Effector memory CD8-positive, alpha-beta T cell (primary cell): Measurements from ENCODE around the gene CISD1.

Experiments used
- ATAC-seq: fragments of 150-1000 bp; cut with Tn5 transposase; replicated peaks from 2 replicates; pipeline ENCODE4 v1.10.0; 2021; ENCODE audit warnings: mild to moderate bottlenecking, moderate library complexity
- DNase-seq, 3 experiments: peaks; one replicate each; pipeline ENCODE4 v3.0.0; 2021
- H3K27ac Mint-ChIP-seq, 2 donors: one replicate each; pipeline ENCODE4 v1.8.0; 2022; ENCODE audit warnings: mild to moderate bottlenecking in 2 of 2, mixed read lengths in 2 of 2, moderate library complexity in 2 of 2
- H3K27me3 Mint-ChIP-seq, 2 donors: one replicate each; pipeline ENCODE4 v1.8.0; 2022; ENCODE audit warnings: mixed read lengths in 2 of 2
- H3K36me3 Mint-ChIP-seq: one replicate; pipeline ENCODE4 v1.8.0; 2022; ENCODE audit warnings: mild to moderate bottlenecking, moderate library complexity, mixed read lengths; ENCODE audit not compliant: insufficient read depth
- H3K4me1 Mint-ChIP-seq, 2 donors: one replicate each; pipeline ENCODE4 v1.8.0; 2022; ENCODE audit warnings: low read depth in 2 of 2, mixed read lengths in 2 of 2
- H3K4me3 Mint-ChIP-seq, 2 donors: one replicate each; pipeline ENCODE4 v1.8.0; 2022; ENCODE audit warnings: mild to moderate bottlenecking in 2 of 2, mixed read lengths in 2 of 2, moderate library complexity in 2 of 2
- H3K9me3 Mint-ChIP-seq, 2 donors: one replicate each; pipeline ENCODE4 v1.8.0; 2022; ENCODE audit warnings: mixed read lengths in 2 of 2

The CISD1 gene

GRCh38 chr10:58334817-58335305 is 65.9 kb downstream of the CISD1 start, which contains the start of gene UBE2D1:
TSS of gene UBE2D1 (plus strand) at chr10:58335006. CDS start at chr10:58335202, 196 bp downstream.
- Mint-ChIP-seq H3K27ac (peak within 1 kb of the TSS; percentile 84 to 91), H3K27me3 (peaks cover 0 to 6% of the 10 kb centered on the region in 2 donors), H3K36me3 (no peaks in the 10 kb centered on the region), H3K9me3 (no peaks in the 10 kb centered on the region), H3K4me1 (peaks cover 23 to 24% of the 10 kb centered on the region in 2 donors), H3K4me3 (peak within 1 kb of the TSS; percentile 89)
- ATAC-seq (peak; percentile 97), DNase-seq (peak; percentile 67 to 69 (median 68))

- no peaks in the 10 kb centered on the region for H3K9me3 Mint-ChIP-seq
- ATAC-seq (peak; percentile 46), DNase-seq (no peak)
- no peaks in the 10 kb centered on the region for H3K36me3 Mint-ChIP-seq
- peaks cover 0 to 6% of the 10 kb centered on the region in 2 donors for H3K27me3 Mint-ChIP-seq
- peak overlapping the region; percentile 84 to 91 for H3K27ac Mint-ChIP-seq
- peak overlapping the region; percentile 89 for H3K4me3 Mint-ChIP-seq
- H3K4me1 Mint-ChIP-seq = peaks cover 24% of the 10 kb centered on the region in 2 donors
These were observed 66.5 kb downstream of the CISD1 start for GRCh38 chr10:58335306-58336005.

- H3K27ac Mint-ChIP-seq = peak overlapping the region; percentile 84 to 91
These were observed 67.3 kb downstream of the CISD1 start for GRCh38 chr10:58336242-58336641.

More at GRCh38 chr10:58336242-58336641, 67.3 kb downstream of the CISD1 start:
- DNase-seq = no peak
- Mint-ChIP-seq H3K9me3 (no peaks in the 10 kb centered on the region), H3K36me3 (no peaks in the 10 kb centered on the region), H3K4me3 (peak overlapping the region; percentile 89), H3K4me1 (peaks cover 29 to 32% of the 10 kb centered on the region in 2 donors), H3K27me3 (peaks cover 0 to 4% of the 10 kb centered on the region in 2 donors)
- no peak for ATAC-seq
